IPS-18c (cell line): ENCODE results near the gene B3GALT6.
"Not testable (repeated sequence)": the region's sequence is repeated elsewhere in the genome, so short reads cannot be mapped to it uniquely, and the experiment has no call there.

Experiments used
- H3K4me3 ChIP-seq: 2 replicates; pipeline ENCODE4 v1.7.0; 2013; ENCODE audit warnings: low read depth, mild to moderate bottlenecking, low read length, moderate library complexity; ENCODE audit not compliant: insufficient read depth
- H3K9me3 ChIP-seq: one replicate; pipeline ENCODE4 v1.6.1; 2013; ENCODE audit warnings: mild to moderate bottlenecking, low read length, moderate library complexity; ENCODE audit not compliant: control insufficient read depth, insufficient read depth

B3GALT6 gene

GRCh38 chr1:1246577-1247340 is 14.7 kb downstream of the B3GALT6 start, which contains the start of gene C1QTNF12:
TSS of gene C1QTNF12 (minus strand) at chr1:1246722. CDS start at chr1:1246690, 32 bp downstream.
- Histone ChIP-seq H3K4me3 (no peak within 1 kb of the TSS), H3K9me3 (no peaks in the 10 kb centered on the region)

- H3K4me3 ChIP-seq: no peak overlapping the region
Measured at GRCh38 chr1:1247341-1247913, 15.4 kb downstream of the B3GALT6 start.

DNA sequence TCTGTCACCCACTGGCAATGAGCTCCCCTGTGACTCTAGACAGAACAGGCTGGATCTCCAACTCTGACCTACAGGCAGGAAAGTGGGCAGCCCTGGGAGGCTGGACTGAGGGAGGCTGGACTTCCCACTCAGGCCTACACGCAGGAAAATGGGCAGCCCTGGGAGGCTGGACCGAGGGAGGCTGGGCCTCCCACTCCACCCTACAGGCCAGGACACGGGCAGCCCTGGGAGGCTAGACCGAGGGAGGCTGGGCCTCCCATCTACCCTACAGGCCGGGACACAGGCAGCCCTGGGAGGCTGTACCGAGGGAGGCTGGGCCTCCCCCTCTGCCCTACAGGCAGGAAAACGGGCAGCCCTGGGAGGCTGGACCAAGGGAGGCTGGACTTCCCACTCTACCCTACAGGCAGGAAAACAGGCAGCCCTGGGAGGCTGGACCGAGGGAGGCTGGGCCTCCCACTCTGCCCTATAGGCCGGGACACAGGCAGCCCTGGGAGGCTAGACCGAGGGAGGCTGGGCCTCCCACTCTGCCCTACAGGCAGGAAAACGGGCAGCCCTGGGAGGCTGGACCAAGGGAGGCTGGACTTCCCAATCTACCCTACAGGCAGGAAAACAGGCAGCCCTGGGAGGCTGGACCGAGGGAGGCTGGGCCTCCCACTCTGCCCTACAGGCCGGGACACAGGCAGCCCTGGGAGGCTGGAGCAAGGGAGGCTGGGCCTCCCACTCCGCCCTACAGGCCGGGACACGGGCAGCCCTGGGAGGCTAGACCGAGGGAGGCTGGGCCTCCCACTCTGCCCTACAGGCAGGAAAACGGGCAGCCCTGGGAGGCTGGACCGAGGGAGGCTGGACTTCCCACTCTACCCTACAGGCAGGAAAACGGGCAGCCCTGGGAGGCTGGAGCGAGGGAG is 16.2 kb downstream of the B3GALT6 start:
- H3K9me3 ChIP-seq, H3K4me3 ChIP-seq: not testable (repeated sequence)

More at GRCh38 chr1:1247341-1247913, 15.4 kb downstream of the B3GALT6 start:
- H3K9me3 ChIP-seq: no peaks in the 10 kb centered on the region

GRCh38 chr1:1250786-1251284 is 18.8 kb downstream of the B3GALT6 start:
- Histone ChIP-seq H3K9me3 (no peaks in the 10 kb centered on the region), H3K4me3 (no peak overlapping the region)

DNA sequence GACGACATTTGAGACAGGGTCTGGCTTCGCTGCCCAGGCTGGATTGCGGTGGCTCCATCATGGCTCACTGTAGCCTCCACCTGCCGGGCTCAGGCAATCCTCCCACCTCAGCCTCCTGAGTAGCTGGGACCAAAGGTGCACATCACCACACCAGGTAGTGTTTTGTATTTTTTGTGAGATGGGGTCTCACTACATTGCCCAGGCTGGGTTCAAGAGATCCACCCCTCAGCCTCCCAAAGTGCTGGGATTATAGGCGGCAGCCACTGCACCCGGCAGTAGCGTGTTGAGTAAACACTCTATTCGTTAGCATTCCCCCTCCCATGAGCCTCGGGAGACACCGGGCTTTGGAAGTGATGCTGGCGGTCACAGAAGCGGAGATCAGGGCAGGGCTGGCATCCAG is 21.3 kb downstream of the B3GALT6 start:
- no peak overlapping the region for H3K4me3 ChIP-seq
- H3K9me3 ChIP-seq: no peaks in the 10 kb centered on the region

- Histone ChIP-seq H3K9me3 (no peaks in the 10 kb centered on the region), H3K4me3 (no peak overlapping the region)
Measured at GRCh38 chr1:1253972-1254666, 22.1 kb downstream of the B3GALT6 start.

GRCh38 chr1:1254667-1254998 is 22.6 kb downstream of the B3GALT6 start:
- H3K4me3 ChIP-seq: no peak overlapping the region
- H3K9me3 ChIP-seq: no peaks in the 10 kb centered on the region

DNA sequence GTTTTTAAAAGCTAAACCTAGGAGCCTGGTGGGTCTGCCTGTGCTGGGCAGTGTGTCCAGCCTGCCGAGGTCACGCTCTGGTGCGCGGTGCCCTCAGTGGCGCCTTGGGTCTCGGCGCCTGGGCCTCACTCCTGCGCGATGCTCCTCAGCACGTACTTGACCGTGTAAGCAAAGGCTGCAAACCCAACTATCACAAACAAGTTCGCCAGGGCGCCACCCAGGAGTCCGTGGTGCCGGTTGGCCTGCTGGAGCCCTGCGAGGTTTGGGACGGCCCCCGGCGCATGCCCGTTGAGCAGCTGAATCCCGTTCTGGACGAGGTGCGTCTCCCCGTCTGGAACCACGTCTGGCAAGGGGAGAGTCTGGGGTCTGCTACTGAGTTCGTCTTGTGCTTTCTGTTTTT is 23.0 kb downstream of the B3GALT6 start:
- Histone ChIP-seq H3K4me3 (no peak overlapping the region), H3K9me3 (no peaks in the 10 kb centered on the region)

GRCh38 chr1:1255611-1256010 is 23.6 kb downstream of the B3GALT6 start:
- no peaks in the 10 kb centered on the region for H3K9me3 ChIP-seq
- no peak overlapping the region for H3K4me3 ChIP-seq

DNA sequence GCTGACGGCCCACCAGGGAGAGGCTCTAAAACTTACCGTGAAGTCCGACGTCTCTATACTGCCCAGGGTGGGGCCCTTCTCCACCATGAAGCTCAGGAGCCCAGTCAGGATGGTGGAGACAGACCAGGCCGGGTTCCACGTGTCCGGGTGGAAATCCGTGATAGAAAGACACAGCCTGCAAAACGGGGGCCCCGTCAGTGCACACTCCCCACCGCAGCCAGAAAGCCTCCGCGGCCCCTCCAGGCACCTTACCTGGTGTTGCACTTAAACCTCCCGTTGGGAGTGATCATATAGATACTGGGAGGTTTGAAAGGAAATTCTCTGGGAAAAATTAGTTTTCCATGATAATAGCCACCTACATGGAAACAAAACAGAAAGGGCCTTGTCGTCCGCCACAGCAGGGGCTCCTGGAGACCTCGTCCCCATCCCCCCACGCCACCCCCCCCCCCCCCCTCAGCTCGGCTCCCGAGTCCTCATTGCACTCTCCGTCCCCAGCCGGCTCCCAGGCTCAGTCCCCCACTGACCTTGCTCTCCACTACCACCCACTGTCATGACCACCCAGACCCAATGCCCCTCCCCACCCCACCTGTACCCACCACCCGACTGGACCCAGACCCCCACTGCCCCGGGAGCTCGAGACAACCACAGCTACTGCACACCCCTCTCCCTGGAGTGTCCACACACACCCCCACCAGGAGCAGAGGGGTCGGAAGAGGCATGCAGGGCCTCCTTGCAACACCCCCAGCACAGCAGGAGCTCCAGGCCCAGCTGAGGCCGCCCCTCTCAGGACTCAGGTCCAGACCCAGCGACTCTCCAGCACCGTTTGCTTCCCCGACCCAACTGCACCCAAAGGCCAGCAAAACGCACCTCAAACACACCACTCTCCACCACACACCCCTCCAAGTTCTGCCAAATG is 25.2 kb downstream of the B3GALT6 start:
- Histone ChIP-seq H3K9me3 (no peaks in the 10 kb centered on the region), H3K4me3 (no peak overlapping the region)

DNA sequence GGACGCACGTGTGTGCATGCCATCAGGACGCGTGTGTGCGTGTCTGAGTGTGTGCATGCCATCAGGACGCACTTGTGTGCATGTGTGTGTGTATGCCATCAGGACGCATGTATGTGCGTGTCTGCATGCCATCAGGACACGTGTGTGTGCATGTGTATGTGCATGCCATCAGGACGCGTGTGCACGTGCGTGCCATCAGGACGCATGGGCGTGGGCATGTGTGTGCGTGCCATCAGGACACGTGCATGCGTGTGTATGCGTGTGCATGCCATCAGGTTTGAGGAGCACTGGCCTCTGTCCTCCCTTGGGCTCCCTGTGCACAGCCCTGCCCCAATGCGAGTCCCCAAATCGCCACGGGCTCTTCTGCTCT is 27.1 kb downstream of the B3GALT6 start:
- H3K4me3 ChIP-seq: no peak overlapping the region
- H3K9me3 ChIP-seq: no peaks in the 10 kb centered on the region

DNA sequence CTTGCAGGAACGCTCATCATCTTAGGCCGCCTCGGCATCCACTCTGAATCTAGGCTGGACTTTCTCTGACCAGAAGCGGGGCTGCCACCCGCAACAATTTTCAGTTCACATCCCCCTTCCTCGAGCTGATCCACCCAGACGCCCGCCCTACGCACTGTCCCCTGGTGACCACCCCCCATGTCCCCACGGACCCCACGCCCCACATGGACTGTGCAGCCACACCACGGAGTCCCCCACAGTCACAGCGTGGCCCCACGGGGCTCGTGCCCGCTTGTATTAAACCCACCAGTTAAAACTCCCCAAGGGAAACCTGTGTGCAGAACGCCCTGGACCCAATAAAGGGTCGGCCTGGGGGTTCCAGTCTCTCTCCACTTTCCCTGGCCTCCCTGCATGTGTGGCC is 27.5 kb downstream of the B3GALT6 start:
- Histone ChIP-seq H3K9me3 (no peaks in the 10 kb centered on the region), H3K4me3 (no peak overlapping the region)

GRCh38 chr1:1259951-1260600 is 28.0 kb downstream of the B3GALT6 start:
- Histone ChIP-seq H3K9me3 (no peaks in the 10 kb centered on the region), H3K4me3 (no peak overlapping the region)

DNA sequence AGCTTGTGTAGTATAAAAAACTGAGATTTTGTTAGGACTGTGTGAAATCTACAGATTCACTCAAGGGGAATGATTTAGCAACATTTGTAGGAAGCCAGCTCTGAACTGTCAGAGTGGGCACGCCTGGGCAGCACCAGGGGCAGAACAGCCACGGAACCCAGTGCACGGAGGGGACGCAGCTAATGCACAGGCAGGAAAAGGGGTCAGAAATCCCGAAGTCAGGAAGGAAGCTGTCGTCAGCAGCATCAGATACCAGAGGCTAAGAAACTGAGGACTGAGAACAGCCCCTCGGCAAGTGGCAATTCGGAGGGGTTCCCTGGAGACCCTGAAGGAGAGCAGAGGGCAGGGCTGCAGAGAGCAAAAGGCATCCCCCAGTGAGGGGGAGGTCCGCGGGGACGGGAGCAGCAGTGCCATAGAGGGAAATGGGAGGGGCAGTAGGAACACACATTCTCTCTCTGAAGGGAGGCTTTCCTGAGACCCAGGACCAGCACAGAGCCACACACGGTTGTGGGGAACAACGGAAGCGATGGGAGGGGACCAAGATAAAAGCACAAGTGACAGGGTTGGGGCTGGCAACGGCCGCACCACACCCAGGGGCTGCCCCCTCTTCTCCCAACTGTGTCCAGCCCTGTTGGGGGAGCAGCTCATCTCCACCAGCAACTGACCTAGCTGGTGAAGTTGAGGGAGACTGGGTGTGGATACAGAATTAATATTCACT is 29.0 kb downstream of the B3GALT6 start:
- Histone ChIP-seq H3K9me3 (no peaks in the 10 kb centered on the region), H3K4me3 (no peak overlapping the region)

- H3K9me3 ChIP-seq: no peaks in the 10 kb centered on the region
Measured at GRCh38 chr1:1262071-1262470, 30.0 kb downstream of the B3GALT6 start.

More at GRCh38 chr1:1262071-1262470, 30.0 kb downstream of the B3GALT6 start:
- no peak overlapping the region for H3K4me3 ChIP-seq
